Loucy (cell line): ENCODE measurements around the gene GAPDH.

Experiments used
- EZH2phosphoT487 ChIP-seq: fragments of 200-600 bp; IDR thresholded peaks from 2 replicates; pipeline ENCODE4 v1.6.1; 2018; ENCODE audit warnings: antibody characterized with exemption, mild to moderate bottlenecking, moderate library complexity, borderline replicate concordance
- TF ChIP-seq, protein P1 (sequence below): fragments of 200-600 bp; sonication (generic); conservative IDR thresholded peaks from 2 replicates; pipeline ENCODE4 v1.5.1; 2014; ENCODE audit warnings: mild to moderate bottlenecking, antibody characterized with exemption, low read length

DNA sequence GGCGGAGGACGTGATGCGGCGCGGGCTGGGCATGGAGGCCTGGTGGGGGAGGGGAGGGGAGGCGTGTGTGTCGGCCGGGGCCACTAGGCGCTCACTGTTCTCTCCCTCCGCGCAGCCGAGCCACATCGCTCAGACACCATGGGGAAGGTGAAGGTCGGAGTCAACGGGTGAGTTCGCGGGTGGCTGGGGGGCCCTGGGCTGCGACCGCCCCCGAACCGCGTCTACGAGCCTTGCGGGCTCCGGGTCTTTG is 303 bp downstream of the GAPDH start:
- TF ChIP-seq, protein P1, sequence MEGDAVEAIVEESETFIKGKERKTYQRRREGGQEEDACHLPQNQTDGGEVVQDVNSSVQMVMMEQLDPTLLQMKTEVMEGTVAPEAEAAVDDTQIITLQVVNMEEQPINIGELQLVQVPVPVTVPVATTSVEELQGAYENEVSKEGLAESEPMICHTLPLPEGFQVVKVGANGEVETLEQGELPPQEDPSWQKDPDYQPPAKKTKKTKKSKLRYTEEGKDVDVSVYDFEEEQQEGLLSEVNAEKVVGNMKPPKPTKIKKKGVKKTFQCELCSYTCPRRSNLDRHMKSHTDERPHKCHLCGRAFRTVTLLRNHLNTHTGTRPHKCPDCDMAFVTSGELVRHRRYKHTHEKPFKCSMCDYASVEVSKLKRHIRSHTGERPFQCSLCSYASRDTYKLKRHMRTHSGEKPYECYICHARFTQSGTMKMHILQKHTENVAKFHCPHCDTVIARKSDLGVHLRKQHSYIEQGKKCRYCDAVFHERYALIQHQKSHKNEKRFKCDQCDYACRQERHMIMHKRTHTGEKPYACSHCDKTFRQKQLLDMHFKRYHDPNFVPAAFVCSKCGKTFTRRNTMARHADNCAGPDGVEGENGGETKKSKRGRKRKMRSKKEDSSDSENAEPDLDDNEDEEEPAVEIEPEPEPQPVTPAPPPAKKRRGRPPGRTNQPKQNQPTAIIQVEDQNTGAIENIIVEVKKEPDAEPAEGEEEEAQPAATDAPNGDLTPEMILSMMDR: no peak
- no peak for TF ChIP-seq EZH2phosphoT487
